Body of pancreas (tissue), 4 donors: ENCODE data around the gene CHD6.

Source experiments
- CTCF ChIP-seq, 7 experiments: fragments of 450-650 bp in 4 of 7; fragments of 200-600 bp in 3 of 7; sonication (generic) in 3 of 7; IDR thresholded peaks; one replicate each; pipeline ENCODE4 v1.5.1; 2016 to 2019; ENCODE audit warnings: antibody characterized with exemption in 7 of 7
- POLR2A ChIP-seq, 3 donors: fragments of 450-650 bp; IDR thresholded peaks; one replicate each; pipeline ENCODE4 v1.6.1; 2016; ENCODE audit warnings: antibody characterized with exemption in 3 of 3, mild to moderate bottlenecking in 2 of 3

GRCh38 chr20:41377275-41377674, 240.9 kb downstream of the CHD6 start:
- TF ChIP-seq CTCF (IDR thresholded peaks at IDR 0.05) (no peak), POLR2A (IDR thresholded peaks at IDR 0.05) (no peak)
